Epithelial cell of prostate (primary cell): Measurements from ENCODE around the gene HS6ST3.

Experiments used
- DNase-seq: peaks from one replicate; pipeline ENCODE4 v3.0.0-alpha.2; 2011; ENCODE audit warnings: low read depth, low spot score
- H3K27ac ChIP-seq: fragments of 450-650 bp; 2 replicates; pipeline ENCODE4 v1.5.1; 2017; ENCODE audit warnings: mild to moderate bottlenecking

The HS6ST3 gene

DNA sequence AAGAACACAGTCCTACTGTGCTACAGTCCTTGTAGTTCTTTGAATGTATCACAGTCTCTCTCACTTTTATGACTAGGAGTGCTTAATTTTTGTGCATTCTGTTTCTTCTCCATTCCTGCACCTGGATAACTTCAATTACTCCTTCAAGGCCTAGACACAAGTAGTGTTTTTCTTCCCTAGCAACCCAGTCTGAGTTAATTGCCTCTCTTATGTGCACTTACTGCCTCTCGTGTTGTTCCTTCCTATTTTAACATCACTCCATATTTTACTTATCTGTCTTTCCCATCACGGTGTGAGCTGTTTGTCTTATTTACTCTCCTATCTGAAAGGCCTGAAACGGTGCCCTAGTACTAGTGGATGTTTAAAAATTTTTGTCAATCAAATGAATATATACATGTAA is 101.5 kb downstream of the HS6ST3 start:
- no peak overlapping the region for H3K27ac ChIP-seq
- no peak for DNase-seq

DNA sequence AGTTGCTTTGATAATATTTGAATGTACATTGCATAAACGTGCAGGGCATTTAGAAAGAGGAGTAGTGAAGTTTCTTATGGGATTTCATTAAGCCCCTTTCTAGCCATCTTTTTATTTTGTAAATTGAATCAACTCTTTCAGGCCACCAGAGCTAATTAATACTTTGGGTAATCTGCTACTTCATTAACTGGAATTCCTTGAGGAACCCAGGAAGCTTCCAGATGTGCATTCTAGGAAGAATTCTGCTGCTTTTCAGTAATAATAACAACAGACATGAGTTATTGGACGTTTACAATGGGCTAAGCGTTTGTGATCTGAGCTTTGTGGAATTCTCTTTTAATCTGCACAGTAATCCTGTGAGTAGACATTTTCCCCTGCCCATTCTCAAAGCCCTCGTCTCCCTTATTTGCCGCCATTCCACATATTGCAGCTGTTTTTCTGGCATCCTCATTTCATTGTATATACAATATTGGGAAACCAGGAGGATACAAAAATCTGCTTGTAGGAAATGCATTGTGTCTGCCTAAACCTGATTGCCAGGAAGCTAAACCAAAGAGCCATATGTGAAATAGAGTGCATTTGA is 103.9 kb downstream of the HS6ST3 start:
- DNase-seq, result no peak
- H3K27ac ChIP-seq, result no peak overlapping the region

DNA sequence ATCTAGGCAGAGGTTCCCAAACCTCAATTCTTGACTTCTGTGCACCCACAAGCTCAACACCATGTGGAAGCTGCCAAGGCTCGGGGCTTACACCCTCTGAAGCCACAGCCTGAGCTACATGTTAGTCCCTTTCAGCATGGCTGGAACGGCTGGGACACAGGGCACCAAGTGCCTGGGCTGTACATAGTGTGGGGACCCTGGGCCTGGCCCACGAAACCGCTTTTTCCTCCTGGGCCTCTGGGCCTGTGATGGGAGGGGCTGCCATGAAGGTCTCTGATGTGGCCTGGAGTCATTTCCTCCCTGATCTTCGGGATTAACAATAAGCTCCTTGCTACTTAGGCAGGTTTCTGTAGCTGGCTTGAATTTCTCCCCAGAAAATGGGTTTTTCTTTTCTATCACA is 108.1 kb downstream of the HS6ST3 start:
- no peak overlapping the region for H3K27ac ChIP-seq
- no peak for DNase-seq

DNA sequence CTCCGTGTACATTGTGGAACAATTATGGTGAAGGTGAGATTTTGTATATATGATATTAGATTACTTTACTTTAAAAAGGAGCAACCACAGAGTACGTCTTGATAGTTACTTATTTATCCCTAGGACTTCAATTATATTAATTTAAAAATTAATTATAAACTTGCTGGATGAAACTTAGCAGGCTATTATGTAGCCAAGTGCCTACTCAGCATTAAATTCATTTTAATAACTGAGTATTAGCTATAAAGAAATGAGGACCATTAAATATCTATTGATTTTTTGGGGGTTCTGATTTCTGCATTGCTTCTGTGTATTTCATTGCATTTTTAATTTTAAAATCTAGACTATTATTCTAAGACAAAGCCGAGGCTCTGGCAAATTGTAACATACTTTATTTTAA is 109.4 kb downstream of the HS6ST3 start:
- H3K27ac ChIP-seq, result no peak overlapping the region
- no peak for DNase-seq

DNA sequence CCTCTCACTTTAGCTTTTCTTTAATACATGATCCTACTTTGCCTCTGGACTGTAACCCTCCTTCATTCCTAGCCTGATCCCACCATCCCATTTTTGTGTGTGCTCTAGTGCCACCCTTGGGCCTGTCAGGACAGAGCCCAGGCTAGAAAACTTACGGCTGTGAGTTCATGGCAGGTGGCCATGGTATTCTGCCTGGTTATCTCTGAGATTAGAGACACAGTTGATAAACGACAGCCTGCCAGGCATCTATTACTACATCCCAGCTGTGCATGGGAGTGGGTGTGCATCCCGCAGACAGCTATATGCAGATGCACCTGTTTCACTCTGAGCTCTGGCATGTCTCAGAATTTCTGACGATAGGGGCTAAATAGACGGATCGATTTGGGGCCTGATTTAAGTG is 110.9 kb downstream of the HS6ST3 start:
- DNase-seq, result no peak
- H3K27ac ChIP-seq, result no peak overlapping the region

DNA sequence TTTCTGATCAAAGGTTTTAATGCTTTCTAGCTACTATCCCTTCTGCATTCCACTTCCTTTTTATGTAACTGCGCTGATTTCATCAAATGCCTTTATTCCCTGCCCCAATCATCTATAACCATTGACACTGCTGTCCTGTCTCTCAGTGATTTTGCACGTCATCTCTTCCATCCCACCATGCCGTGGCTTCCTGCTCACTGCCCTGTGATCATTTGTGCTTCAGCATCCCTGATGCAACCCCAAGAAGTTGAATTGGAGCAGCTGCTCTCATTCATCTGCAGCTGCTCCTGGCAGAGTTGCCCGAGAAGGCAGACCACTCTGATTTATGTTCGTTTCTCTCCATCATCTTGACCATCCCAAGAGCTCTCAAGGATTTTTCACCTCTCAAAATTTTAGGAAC is 112.4 kb downstream of the HS6ST3 start:
- no peak overlapping the region for H3K27ac ChIP-seq
- no peak for DNase-seq

DNA sequence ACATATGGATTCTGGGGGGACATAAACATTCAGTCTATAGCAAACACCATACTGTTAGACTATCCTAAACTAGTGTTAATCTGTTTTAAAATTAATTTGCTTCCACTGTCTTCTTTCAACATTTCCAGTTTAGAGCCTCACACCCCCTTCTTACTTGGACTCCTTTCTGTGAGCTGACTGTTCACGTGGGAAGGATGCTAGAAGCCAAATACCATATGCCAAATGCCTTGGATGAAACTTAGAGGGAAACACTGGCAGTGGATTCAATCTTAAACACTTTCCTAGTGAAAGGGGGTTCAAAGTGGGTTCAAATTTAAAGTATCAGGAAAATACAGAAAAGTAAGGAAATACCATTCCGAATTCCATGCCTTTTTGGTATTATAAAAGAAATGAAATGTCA is 113.6 kb downstream of the HS6ST3 start:
- no peak overlapping the region for H3K27ac ChIP-seq
- DNase-seq, result no peak

DNA sequence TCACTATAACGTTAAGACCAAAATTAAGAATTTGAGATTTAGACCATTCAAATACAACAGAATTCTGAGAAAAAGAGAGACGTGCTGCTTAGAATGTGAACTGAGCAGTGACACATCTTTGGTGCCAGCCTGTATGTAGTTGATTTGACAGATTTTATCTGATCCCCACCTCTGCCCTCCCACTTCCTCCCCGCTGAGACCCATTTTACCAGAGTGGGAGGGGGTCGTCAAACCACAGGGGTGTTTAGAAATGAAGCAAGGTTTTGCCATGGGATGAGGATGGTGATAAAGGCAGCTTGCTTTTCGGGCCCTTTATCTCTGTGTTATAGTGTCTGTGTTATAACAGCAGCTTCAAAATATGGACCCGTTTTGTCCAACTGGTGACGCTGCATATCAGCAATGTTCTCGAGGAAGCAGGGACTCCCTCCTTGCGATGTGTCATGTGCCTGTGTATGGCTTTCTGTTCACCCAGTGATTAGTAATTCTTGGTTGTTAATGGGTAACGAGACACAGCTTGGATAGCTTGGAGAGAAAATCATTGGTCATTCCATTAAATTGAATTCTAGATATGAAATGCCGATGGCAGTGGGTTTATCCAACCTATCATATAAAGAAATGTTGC is 125.0 kb downstream of the HS6ST3 start:
- no peak for DNase-seq
- no peak overlapping the region for H3K27ac ChIP-seq

DNA sequence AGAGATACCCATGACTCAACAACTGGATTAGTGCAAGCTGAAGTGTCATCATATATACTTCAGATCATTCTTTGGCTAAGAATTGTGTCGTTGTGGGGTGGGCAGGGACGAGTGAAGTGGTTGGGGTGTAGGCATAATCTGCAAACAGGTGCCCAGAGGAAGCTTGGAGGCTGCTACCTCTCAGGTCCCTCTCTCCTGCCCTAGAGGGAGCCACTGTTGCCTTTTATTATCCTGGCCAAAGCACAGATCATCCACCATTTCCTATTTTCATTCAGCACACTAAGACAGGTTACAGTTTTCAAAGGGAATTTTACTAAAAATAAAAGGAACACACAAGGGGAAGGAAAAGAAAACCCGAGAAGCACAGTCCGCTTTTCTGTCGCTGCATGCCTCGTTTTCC is 126.6 kb downstream of the HS6ST3 start:
- no peak for DNase-seq
- no peak overlapping the region for H3K27ac ChIP-seq

DNA sequence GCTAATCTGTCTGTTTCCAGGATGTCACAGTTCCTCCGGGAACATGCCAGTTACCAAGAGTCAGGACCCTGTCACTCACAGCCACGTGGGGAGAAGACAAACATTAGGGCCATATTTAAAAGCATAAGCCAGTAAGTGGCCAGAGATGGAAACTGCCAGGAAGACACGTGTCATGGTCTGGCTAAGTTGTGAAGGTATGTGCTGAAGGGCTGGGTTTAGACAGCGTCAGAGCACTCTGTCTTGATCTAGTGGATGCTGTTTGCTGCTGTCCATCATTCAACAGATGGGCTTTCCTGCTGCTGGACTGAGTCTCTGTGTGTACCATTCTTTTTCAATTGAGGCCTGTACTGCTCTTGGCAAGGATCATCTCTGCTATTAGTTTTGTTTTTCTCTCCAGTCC is 128.6 kb downstream of the HS6ST3 start:
- no peak for DNase-seq
- H3K27ac ChIP-seq, result no peak overlapping the region

DNA sequence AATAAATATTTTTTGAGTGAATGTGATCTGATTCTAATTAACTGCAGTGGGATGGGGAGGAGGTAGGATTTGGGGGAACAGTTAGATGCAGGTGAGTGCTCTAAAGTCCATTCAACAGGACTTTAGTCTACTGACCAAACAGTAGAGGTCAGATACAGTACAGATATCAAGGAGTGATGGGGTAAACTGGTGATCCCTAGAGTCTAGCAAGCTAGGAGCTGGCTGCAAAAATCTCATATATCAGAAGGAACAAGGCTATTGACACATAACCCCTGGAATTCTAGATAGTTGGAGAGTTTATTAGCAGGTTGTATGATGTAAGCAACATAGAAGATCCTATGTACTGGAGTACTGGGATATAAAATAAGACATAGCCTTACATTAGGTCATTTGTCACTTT is 131.6 kb downstream of the HS6ST3 start:
- DNase-seq, result no peak
- no peak overlapping the region for H3K27ac ChIP-seq

DNA sequence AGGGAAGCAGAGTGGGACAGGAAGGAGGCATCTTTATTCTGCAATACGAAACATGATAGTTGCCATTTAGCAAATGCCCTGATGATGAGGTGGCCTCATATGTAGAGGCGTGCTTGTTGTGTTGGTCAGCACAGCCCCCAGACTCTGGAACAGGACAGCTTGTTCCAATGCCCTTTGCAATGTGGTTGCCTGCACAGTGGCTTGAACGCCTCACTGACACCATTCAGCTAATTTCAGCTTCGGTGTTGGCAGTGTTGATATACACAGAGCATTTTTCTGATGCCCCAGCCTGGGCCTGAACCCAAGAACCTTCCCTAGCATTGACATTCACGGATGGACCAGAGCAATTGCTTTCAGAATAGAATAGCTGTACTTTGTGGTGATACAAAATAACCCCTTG is 133.3 kb downstream of the HS6ST3 start:
- DNase-seq, result no peak
- no peak overlapping the region for H3K27ac ChIP-seq

DNA sequence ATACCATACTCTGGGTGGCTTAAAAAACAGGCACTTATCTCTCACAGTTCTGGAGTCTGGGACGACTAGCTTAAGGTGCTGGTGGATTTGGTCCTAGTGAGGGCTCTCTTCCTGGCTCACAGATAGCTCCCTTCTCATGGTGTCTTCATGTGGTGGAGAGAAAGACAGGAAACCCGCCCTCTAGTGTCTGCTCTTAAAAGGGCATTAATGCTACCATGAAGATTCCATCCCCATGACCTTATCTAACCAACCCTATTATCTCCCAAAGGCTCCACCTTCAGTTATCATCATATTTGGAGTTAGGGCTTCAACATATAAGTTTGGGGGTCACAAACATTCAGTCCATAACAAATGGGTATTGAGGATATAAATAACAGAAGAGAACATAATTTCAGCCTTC is 139.4 kb downstream of the HS6ST3 start:
- no peak for DNase-seq
- no peak overlapping the region for H3K27ac ChIP-seq

DNA sequence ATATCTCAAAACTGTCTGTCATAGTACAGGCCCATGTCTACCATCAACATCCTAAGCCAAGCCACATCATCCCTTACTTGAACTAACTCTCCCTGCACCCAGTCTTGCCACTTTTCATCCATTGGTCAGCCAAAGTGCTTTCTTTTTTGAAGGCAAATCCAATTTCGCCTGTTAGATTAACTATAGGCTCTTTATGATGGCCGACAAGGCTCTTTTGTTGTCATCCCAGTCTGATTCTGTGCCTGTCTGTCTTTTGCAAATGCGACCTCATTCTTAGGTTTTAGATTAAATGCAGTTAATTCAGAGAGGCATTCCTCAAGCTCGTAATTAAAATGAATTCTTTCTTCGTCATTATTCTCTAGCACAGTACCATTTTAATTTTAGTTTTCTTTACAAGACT is 148.3 kb downstream of the HS6ST3 start:
- DNase-seq, result no peak
- H3K27ac ChIP-seq, result no peak overlapping the region

DNA sequence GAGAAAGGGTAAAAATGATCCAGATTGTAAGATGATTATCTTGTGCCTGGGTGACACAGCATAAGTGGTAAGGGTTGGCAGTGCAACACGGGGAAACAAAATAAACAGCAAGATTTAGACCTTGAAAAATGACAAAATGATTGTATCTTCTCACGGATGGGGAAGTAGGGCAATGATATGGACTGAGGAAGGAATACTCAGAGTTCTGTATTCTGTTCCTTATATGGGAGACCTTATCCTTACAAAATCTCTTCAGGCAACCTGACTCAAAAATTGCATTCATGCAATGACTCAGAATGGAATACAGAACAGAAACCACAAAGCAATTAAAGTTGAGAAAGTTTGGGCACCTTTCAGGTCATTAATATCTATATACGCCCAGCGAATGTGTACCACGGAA is 149.0 kb downstream of the HS6ST3 start:
- peak; percentile 3 for DNase-seq

DNA sequence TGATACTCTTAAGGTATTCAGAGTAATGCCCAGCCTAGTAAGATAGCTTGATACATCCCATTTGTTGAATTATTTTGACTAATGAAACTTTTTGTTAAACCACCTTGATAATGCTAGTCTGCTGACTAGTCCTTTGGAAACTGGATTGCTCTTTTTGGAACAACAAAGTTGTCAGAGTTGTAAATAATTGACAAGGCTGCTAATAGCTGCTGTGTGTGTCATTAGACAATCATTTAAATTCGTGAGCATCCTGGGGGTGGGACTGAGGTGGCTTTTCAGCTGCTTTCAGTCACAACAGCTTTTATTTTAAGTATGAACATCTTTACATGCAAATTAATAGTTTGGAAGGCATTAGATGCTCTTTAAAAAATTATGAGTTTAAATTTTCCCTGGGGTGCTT is 153.5 kb downstream of the HS6ST3 start:
- no peak overlapping the region for H3K27ac ChIP-seq
- no peak for DNase-seq

More for the DNA sequence above, 149.0 kb downstream of the HS6ST3 start:
- H3K27ac ChIP-seq, result no peak overlapping the region

DNA sequence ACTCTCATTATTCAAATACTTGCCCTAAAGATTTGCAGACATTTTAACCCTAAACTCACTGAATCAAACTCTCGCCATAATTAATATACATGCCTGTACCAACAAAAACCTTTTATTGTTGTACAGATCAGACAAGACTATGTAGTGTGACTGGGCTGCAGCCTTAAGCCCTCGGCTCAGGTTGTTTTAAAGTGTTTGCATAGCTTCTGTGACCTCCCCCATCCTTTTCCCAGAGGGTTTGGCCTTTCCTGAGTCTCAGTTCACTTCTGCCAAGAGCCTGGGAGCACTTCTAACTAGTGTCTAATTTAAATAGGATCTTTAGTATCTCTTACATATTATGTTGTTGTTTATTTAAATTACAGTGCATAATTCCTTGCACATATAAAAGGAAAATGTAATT is 158.2 kb downstream of the HS6ST3 start:
- no peak for DNase-seq

DNA sequence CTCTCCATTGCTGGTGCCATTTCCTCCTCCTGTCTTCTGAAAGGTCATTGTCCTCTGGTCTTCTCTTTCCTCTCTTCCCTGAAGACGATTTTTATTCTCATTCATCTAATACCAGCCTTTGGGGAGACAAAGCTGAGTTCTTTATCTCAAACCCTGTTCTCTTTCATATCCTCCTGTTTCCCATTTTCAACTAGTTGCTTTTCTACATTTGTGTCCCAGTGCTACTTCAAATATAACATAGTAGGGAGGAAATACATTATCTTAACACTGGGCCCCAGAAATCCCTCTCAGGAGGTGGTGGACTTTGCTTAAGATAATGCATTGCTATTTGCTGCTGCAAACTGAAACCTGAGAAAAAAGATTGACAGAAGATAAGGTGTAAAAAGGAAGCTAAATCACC is 159.1 kb downstream of the HS6ST3 start:
- H3K27ac ChIP-seq, result no peak overlapping the region
- DNase-seq, result no peak

More for the DNA sequence above, 158.2 kb downstream of the HS6ST3 start:
- H3K27ac ChIP-seq, result no peak overlapping the region

DNA sequence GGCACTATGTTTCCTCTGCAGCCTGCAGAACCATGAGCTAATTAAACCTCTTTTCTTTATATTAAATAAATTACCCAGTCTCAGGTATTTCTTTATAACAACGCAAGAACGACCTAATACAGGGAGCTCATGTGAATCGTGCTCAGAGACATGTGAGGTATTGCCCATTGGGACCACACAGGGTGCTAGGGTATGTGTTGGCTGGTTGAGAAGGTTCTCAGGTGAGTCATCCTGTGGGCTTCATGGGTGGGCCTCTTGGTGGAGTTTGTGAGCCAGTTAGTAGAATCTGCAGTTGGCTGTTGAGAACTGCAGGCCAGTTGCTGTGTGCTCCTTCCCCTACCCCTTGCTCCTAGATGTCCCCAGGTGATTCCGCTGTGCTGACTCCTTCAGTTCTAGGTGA is 163.0 kb downstream of the HS6ST3 start:
- no peak overlapping the region for H3K27ac ChIP-seq
- no peak for DNase-seq

DNA sequence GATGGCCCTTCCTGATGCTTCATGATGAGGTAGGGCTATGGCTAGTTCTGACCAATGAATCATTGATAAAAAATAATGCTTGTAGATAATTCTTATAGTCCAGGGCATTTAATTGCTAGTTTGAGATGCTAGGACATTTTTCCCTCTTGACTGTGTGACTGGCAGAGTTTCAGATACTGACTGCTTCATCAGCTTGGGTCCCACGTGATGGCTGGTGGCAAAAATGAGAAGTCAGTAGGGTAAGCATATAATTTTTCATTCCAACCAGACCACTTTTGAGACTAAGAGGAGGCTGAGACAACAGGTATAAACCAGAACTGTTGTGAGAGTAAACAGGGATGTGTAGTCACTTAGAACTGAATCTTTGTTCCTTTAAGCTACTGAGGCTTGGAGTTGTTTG is 183.3 kb downstream of the HS6ST3 start:
- no peak for DNase-seq
- no peak overlapping the region for H3K27ac ChIP-seq

DNA sequence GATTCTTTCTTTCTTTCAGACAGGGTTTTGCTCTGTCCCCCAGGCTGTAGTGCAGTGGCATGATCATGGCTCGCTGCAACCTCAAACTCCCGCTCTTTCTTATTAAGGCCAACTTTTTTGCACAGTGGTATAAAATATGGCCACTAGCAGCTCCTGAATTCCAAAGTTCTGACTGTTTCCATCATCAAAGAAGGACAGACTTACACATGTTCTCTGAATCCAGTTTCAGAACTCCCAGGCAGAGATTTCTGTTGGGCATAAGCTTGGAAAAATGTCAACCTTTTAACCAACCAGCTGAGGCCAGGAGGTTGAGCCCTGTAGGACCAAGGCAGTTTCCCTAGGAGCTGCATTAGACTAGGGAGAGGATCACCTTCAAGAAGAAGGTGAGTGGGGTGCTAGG is 184.1 kb downstream of the HS6ST3 start:
- no peak for DNase-seq

DNA sequence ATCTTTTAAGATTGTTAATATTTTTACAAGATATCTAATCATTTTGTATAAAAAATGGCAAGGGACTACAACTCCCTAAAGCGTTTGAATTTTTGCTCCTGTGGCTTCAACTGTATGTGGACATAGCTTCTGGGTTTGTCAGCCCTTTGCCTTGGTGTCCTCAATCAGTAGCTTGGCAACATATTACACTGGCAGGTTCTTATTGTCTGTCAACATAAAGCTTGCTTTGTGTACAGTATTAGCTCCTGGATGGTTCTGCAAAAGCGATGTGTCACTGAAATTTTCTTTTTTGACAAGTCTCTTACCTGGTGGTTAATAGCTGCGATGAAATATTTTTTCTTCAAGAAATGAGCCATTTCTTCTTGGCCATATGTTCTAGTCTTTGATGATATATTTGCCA is 190.0 kb downstream of the HS6ST3 start:
- DNase-seq, result no peak

More for the DNA sequence above, 184.1 kb downstream of the HS6ST3 start:
- H3K27ac ChIP-seq, result no peak overlapping the region

More for the DNA sequence above, 190.0 kb downstream of the HS6ST3 start:
- no peak overlapping the region for H3K27ac ChIP-seq
